ENCODE measurements around the gene RECK.

DNA sequence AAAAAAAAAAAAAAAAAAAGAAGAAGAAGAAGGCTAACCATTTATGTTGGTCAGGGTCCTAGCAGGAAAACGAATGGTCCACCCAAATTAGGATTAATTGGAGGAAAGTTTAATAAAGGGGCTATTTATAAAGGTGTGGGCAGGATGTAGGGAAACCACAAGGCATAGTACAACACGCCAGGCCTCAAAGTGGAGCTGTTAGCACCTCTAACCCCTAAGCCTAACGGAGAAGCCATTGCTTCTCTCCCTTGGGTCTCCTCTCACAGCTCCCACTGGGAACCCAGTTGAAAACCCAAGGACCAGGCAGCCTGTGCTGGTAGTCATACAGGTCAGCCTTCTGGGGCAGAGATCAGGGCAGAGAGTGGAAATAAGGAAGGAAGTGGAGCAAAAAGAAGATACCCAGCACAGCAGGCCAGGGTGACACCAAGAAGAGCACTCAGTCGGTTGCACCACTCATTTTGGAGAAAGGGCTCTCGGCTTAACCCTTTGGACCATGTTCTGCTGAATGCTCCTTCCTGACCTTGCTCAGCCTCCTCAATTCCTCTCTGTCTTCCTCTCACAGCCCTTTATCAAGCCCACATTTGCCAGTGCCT, 91.0 kb downstream of the RECK start:
- TF ChIP-seq, protein P1, sequence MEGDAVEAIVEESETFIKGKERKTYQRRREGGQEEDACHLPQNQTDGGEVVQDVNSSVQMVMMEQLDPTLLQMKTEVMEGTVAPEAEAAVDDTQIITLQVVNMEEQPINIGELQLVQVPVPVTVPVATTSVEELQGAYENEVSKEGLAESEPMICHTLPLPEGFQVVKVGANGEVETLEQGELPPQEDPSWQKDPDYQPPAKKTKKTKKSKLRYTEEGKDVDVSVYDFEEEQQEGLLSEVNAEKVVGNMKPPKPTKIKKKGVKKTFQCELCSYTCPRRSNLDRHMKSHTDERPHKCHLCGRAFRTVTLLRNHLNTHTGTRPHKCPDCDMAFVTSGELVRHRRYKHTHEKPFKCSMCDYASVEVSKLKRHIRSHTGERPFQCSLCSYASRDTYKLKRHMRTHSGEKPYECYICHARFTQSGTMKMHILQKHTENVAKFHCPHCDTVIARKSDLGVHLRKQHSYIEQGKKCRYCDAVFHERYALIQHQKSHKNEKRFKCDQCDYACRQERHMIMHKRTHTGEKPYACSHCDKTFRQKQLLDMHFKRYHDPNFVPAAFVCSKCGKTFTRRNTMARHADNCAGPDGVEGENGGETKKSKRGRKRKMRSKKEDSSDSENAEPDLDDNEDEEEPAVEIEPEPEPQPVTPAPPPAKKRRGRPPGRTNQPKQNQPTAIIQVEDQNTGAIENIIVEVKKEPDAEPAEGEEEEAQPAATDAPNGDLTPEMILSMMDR (IDR thresholded peaks at IDR 0.05) = no peak
- TF ChIP-seq POLR2A (IDR thresholded peaks at IDR 0.05) = no peak

Measured in tibial nerve (tissue), 3 donors.